ENCODE data around the gene NLRC5.
A peak's percentile ranks its signal among the peaks of the same experiment; 100 is the strongest.

Gene NLRC5

DNA sequence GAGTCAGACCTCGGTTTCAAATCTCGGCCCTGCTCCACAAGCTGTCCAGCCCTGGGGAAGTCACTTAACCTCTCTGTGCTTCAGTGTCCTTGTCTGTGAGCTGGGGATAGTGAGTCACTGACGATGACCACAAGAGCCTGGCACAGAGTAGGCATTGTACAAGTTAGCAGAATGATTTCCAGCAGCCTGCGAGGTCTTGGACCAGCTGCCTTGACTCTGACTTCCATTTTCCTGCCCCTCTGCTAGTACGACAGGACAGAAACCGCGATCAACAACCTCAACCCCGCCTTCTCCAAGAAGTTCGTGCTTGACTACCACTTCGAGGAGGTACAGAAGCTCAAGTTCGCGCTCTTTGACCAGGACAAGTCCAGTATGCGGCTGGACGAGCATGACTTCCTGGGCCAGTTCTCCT is 123.7 kb downstream of the NLRC5 start:
- Histone ChIP-seq H3K4me3 (ENCODE audit: low read length) (no peak overlapping the region), H3K27me3 (replicated peaks; ENCODE audit: control insufficient read depth, insufficient read depth, low read length) (no peaks in the 10 kb centered on the region), H3K36me3 (ENCODE audit: control insufficient read depth, insufficient read depth, low read length, severe bottlenecking) (peaks cover 10% of the 10 kb centered on the region), H3K9ac (ENCODE audit: low read length) (no peak overlapping the region), H3K9me3 (ENCODE audit: control insufficient read depth, low read length) (no peaks in the 10 kb centered on the region), H3K4me1 (ENCODE audit: control insufficient read depth, insufficient read depth, low read length) (peaks cover 10% of the 10 kb centered on the region)
- DNase-seq (ENCODE audit: low read depth), result peak; percentile 9

DNA sequence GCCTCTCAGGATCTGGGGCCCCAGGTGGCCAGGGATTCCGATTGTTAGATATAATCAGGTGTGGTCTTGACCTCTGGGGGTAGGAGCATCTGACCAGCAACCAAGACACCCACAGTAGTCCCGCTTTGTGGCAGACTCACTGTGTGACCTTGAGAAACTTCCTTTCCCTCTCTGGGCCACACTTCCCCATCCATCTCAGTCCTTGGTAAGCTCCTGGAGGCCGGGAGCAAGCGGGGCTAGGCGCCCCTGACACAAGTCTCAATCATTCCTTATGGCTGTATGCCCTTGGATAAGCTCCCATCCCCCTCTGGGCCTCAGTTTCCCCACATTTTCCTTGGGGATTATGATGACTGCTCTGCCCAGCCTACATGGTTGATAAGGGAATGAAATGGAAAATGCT is 124.3 kb downstream of the NLRC5 start:
- peaks cover 10% of the 10 kb centered on the region for H3K4me1 ChIP-seq (ENCODE audit: control insufficient read depth, insufficient read depth, low read length)

DNA sequence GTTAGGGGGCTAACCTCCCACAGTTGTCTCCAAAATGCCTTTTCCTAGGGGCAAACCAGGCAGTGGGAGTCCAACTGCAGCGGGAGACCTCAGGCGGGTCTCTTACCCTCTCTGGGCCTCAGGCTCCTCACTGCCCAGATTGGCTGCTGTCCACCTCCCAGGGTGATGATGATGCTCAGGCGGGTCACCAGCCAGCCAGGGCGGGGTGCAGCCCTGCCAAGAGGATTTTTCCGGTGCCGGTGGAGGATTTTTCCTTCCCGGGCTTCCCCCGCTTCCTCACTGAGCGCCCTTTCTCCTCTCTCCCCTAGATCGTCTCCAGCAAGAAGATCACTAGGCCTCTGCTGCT is 125.8 kb downstream of the NLRC5 start:
- Histone ChIP-seq H3K4me1 (ENCODE audit: control insufficient read depth, insufficient read depth, low read length) (peaks cover 10% of the 10 kb centered on the region), H3K4me3 (ENCODE audit: low read length) (no peak overlapping the region), H3K27me3 (replicated peaks; ENCODE audit: control insufficient read depth, insufficient read depth, low read length) (no peaks in the 10 kb centered on the region), H3K9me3 (ENCODE audit: control insufficient read depth, low read length) (no peaks in the 10 kb centered on the region), H3K9ac (ENCODE audit: low read length) (no peak overlapping the region), H3K36me3 (ENCODE audit: control insufficient read depth, insufficient read depth, low read length, severe bottlenecking) (peaks cover 10% of the 10 kb centered on the region)
- no peak for DNase-seq (ENCODE audit: low read depth)

More for the DNA sequence above, 124.3 kb downstream of the NLRC5 start:
- H3K27me3 ChIP-seq (replicated peaks; ENCODE audit: control insufficient read depth, insufficient read depth, low read length), result no peaks in the 10 kb centered on the region
- peaks cover 10% of the 10 kb centered on the region for H3K36me3 ChIP-seq (ENCODE audit: control insufficient read depth, insufficient read depth, low read length, severe bottlenecking)
- no peak overlapping the region for H3K9ac ChIP-seq (ENCODE audit: low read length)
- no peak overlapping the region for H3K4me3 ChIP-seq (ENCODE audit: low read length)
- no peaks in the 10 kb centered on the region for H3K9me3 ChIP-seq (ENCODE audit: control insufficient read depth, low read length)
- DNase-seq (ENCODE audit: low read depth), result no peak

DNA sequence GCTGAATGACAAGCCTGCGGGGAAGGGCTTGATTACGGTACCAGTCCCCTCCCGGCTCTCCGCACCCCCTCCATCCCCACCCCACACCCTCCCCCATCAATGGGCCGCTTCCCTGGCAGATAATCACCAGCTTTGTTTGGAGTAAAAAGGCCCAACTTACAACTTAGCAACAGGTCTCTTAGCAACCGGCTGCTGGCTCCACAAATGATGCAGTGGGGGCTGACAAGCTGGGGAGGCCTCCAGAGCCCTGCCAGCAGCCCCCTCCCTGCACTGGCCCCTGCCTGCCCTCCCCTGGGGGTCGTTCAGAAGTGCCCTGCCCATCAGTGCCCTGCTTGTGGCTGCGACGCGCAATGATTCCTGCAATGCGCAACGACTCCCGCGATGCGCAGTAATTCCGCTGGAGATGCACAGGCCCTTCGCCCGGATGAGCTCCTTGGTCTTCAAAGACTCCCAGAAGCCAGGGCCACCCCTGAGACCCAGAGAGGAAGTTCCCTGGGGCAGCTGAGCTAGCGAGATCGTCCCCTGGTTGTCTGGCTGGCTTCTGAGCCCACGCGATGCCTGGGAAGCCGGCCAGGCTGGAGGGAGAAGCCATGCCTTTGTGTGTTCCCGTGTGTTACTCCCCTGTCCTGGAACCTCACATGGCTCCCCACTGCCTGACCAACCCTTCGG is 126.3 kb downstream of the NLRC5 start:
- no peak overlapping the region for H3K9ac ChIP-seq (ENCODE audit: low read length)
- H3K4me1 ChIP-seq (ENCODE audit: control insufficient read depth, insufficient read depth, low read length), result peaks cover 10% of the 10 kb centered on the region
- no peaks in the 10 kb centered on the region for H3K27me3 ChIP-seq (replicated peaks; ENCODE audit: control insufficient read depth, insufficient read depth, low read length)
- H3K9me3 ChIP-seq (ENCODE audit: control insufficient read depth, low read length), result no peaks in the 10 kb centered on the region
- H3K36me3 ChIP-seq (ENCODE audit: control insufficient read depth, insufficient read depth, low read length, severe bottlenecking), result peaks cover 10% of the 10 kb centered on the region
- no peak for DNase-seq (ENCODE audit: low read depth)
- no peak overlapping the region for H3K4me3 ChIP-seq (ENCODE audit: low read length)

DNA sequence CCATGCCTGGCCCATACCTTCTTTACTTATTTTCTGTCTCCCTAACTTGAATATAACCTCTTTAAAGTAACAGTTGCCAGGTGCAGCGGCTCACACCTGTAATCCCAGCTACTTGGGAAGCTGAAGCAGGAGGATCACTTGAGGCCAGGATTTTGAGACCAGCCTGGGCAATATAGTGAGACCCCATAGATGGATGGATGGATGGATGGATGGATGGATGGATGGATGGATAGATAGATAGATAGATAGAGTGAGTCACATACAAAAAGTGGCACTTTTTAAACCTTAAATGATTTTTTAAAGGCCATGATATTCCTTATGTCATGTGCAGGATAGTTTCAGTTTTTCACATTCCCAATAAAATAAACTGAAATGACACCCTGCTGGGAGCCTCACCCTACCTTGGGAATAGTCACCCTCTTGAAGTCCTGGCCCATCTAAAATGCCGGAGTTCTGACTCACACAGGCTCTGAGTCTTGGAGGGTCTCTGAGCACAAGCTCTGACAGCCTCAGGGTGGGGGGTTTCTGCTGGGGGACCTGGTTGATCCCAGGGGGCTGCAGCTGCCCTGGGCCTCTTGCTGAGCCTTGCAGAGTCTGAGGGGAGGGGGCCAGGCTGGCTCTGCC is 129.2 kb downstream of the NLRC5 start:
- no peak overlapping the region for H3K9ac ChIP-seq (ENCODE audit: low read length)
- no peak for DNase-seq (ENCODE audit: low read depth)
- H3K4me1 ChIP-seq (ENCODE audit: control insufficient read depth, insufficient read depth, low read length), result no peaks in the 10 kb centered on the region
- H3K27me3 ChIP-seq (replicated peaks; ENCODE audit: control insufficient read depth, insufficient read depth, low read length), result no peaks in the 10 kb centered on the region
- H3K4me3 ChIP-seq (ENCODE audit: low read length), result no peak overlapping the region
- H3K9me3 ChIP-seq (ENCODE audit: control insufficient read depth, low read length), result no peaks in the 10 kb centered on the region
- peaks cover 13% of the 10 kb centered on the region for H3K36me3 ChIP-seq (ENCODE audit: control insufficient read depth, insufficient read depth, low read length, severe bottlenecking)

DNA sequence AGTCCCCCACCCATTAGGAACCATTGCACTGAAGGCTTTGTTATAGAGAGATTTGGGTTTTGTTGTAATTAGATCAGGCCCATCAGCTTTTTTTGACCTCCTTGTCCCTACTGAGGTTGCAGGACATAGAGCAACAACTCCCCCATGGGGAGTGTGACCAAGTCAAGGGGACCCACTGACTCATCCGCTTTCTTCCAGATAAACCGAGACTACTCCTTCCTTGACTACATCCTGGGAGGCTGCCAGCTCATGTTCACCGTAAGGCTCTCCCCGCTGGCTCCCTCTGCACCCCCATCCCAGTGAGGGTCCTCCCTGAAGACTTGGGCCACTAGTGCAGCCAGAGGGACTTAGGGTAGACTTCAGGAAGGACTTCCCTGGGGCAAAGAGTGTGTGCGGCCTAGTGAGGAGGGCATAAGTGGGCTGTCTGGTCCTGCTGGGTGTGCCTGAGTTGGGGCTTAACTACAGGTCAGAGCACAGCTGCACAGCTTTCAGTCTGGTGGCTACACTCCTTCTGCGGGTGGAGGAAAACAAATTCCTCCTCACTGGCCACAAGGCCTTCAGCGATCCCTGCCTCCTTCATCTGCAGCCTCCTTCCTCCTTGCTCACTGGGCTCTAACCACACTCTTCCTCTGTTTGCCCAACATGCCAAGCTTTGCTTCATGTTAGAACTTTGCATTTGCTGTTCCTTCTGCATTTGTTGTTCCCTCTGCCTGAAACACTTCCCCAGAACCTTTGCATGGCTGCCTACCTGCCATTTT is 134.0 kb downstream of the NLRC5 start:
- DNase-seq (ENCODE audit: low read depth), result no peak
- Histone ChIP-seq H3K27me3 (replicated peaks; ENCODE audit: control insufficient read depth, insufficient read depth, low read length) (no peaks in the 10 kb centered on the region), H3K9ac (ENCODE audit: low read length) (no peak overlapping the region), H3K36me3 (ENCODE audit: control insufficient read depth, insufficient read depth, low read length, severe bottlenecking) (peaks cover 3% of the 10 kb centered on the region), H3K9me3 (ENCODE audit: control insufficient read depth, low read length) (no peaks in the 10 kb centered on the region), H3K4me1 (ENCODE audit: control insufficient read depth, insufficient read depth, low read length) (no peaks in the 10 kb centered on the region), H3K4me3 (ENCODE audit: low read length) (no peak overlapping the region)

DNA sequence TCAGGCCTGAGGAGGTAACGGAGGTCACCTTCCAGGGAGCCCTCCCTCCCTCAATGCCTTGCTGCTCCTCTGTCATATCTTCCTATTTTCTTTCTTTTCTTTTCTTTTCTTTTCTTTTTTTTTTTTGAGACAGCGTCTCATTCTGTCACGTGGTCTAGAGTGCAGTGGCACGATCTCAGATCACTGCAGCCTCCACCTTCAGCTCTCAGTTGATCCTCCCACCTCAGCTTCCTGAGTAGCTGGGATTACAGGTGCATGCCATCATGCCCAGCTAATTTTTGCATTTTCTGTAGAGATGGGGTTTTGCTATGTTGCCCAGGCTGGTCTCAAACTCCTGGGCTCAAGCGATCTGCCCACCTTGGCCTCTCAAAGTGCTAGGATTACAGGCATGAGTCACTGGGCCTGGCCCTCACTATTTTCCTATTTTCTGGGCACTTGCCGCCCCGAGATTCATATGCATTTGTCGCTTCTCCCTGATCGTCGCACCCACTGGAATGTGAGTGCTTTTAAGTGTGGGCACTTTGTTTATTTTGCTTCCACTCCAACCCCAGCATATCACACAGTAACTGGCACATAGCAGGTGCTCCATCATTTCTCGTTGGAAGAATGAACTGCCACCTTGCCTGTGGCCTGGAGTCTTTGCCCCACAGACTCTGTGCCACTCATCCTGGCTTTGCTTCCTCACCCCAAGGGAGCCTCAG is 134.8 kb downstream of the NLRC5 start:
- Histone ChIP-seq H3K4me3 (ENCODE audit: low read length) (no peak overlapping the region), H3K9me3 (ENCODE audit: control insufficient read depth, low read length) (no peaks in the 10 kb centered on the region), H3K36me3 (ENCODE audit: control insufficient read depth, insufficient read depth, low read length, severe bottlenecking) (peaks cover 3% of the 10 kb centered on the region), H3K27me3 (replicated peaks; ENCODE audit: control insufficient read depth, insufficient read depth, low read length) (no peaks in the 10 kb centered on the region), H3K4me1 (ENCODE audit: control insufficient read depth, insufficient read depth, low read length) (no peaks in the 10 kb centered on the region), H3K9ac (ENCODE audit: low read length) (no peak overlapping the region)
- DNase-seq (ENCODE audit: low read depth), result no peak

DNA sequence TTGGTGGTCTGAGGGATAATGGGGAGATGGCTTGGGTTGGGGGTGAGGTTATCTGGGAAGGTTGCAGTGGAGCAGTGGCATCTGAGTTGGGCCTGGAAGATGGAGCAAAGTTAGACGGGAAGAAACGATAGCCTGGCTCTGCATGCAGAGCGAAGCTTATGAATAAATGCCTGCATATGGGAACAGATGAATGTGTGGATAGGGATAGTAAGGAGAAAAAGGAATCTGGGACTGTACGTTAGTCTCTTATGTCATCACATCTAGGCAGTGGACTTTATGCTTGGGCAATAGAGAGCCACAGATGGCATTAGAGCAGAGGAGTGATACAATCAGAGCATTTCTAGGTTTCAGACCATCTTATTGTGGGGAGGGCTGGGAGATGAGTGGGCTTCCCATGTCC is 136.0 kb downstream of the NLRC5 start:
- DNase-seq (ENCODE audit: low read depth), result no peak
- no peaks in the 10 kb centered on the region for H3K4me1 ChIP-seq (ENCODE audit: control insufficient read depth, insufficient read depth, low read length)
- peaks cover 3% of the 10 kb centered on the region for H3K36me3 ChIP-seq (ENCODE audit: control insufficient read depth, insufficient read depth, low read length, severe bottlenecking)
- no peaks in the 10 kb centered on the region for H3K9me3 ChIP-seq (ENCODE audit: control insufficient read depth, low read length)
- no peaks in the 10 kb centered on the region for H3K27me3 ChIP-seq (replicated peaks; ENCODE audit: control insufficient read depth, insufficient read depth, low read length)
- H3K9ac ChIP-seq (ENCODE audit: low read length), result no peak overlapping the region
- no peak overlapping the region for H3K4me3 ChIP-seq (ENCODE audit: low read length)

DNA sequence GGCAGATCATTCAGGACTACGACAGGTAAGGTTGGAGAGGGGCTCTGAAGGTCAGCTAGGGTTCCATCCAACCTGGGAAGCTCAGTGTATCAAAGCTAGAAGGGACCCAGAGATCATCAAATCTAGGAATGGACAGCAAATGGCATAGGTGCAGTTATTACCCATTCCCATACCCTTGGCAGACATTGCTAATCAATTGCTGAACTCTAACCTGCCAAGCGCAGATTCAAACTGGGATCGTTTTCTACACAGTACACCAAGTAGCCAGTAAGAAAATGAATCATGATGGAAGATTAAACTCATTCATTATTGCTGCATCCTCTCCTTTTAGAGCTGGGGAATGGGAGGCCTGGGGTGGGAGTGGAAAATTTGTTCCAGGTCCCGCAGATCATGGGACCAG is 136.6 kb downstream of the NLRC5 start:
- Histone ChIP-seq H3K27me3 (replicated peaks; ENCODE audit: control insufficient read depth, insufficient read depth, low read length) (no peaks in the 10 kb centered on the region), H3K4me1 (ENCODE audit: control insufficient read depth, insufficient read depth, low read length) (no peaks in the 10 kb centered on the region), H3K4me3 (ENCODE audit: low read length) (no peak overlapping the region), H3K9me3 (ENCODE audit: control insufficient read depth, low read length) (no peaks in the 10 kb centered on the region), H3K36me3 (ENCODE audit: control insufficient read depth, insufficient read depth, low read length, severe bottlenecking) (peaks cover 3% of the 10 kb centered on the region), H3K9ac (ENCODE audit: low read length) (no peak overlapping the region)
- no peak for DNase-seq (ENCODE audit: low read depth)

DNA sequence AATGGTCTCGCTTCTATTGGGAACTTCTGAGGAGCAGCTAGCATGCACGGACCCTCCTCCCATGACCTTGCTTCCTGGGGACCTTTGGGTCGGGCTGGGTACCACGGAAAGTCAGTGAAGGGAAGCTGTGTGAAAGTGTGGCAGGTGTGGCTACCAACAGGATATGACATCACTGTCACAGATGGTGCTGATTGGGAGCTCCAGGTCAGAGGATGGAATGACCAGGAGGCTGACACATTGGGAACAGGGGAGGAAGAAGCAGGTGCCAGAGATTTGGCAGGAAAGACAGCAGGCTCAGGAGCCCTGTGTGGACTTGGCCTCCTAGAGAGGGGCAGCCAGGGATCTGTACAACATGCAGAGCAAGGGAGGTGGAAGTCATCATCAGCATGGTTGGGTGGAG is 137.1 kb downstream of the NLRC5 start:
- no peaks in the 10 kb centered on the region for H3K9me3 ChIP-seq (ENCODE audit: control insufficient read depth, low read length)
- no peaks in the 10 kb centered on the region for H3K27me3 ChIP-seq (replicated peaks; ENCODE audit: control insufficient read depth, insufficient read depth, low read length)
- H3K9ac ChIP-seq (ENCODE audit: low read length), result no peak overlapping the region
- H3K4me1 ChIP-seq (ENCODE audit: control insufficient read depth, insufficient read depth, low read length), result no peaks in the 10 kb centered on the region
- H3K36me3 ChIP-seq (ENCODE audit: control insufficient read depth, insufficient read depth, low read length, severe bottlenecking), result peaks cover 2% of the 10 kb centered on the region
- H3K4me3 ChIP-seq (ENCODE audit: low read length), result no peak overlapping the region
- DNase-seq (ENCODE audit: low read depth), result no peak

DNA sequence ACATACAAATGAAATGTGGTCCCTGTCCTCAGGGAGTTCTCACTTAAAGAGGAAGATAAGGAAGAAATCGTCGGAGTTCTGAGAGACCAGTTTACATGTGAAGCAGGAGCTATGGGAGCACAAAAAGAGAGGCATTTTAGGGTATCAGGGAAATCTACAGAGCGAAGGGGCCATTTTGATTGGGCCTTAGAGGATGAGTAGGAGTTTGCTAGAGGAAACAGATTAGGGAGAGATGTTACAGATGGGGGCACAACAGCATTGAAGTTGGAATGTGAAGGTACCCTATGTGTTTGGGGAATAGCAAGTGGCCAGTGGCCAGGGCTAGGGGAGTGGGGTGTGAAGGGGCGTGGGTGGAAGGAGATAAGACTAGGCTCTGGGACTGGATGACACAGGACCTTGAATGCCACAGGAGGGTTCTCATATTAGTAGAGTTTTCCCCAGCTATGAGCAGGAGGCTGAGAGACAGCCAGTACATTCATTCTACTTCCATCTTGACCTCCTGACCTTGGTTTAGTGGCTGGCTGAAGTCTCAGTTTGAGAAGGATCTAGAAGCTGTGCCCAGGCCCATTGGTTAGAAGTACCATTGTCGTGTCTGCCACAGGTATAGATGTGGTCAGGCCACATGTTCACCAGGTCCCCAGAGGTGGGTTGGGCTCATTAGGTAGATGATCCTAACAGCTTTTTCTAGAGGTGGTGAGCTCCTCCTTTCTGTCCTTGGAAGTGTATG is 137.8 kb downstream of the NLRC5 start:
- Histone ChIP-seq H3K4me1 (ENCODE audit: control insufficient read depth, insufficient read depth, low read length) (no peaks in the 10 kb centered on the region), H3K9ac (ENCODE audit: low read length) (no peak overlapping the region), H3K9me3 (ENCODE audit: control insufficient read depth, low read length) (no peaks in the 10 kb centered on the region), H3K27me3 (replicated peaks; ENCODE audit: control insufficient read depth, insufficient read depth, low read length) (no peaks in the 10 kb centered on the region), H3K36me3 (ENCODE audit: control insufficient read depth, insufficient read depth, low read length, severe bottlenecking) (no peaks in the 10 kb centered on the region), H3K4me3 (ENCODE audit: low read length) (no peak overlapping the region)
- DNase-seq (ENCODE audit: low read depth), result no peak
